Measurements from ENCODE around the gene ADAMTS6. TPM values are rescaled to one million over a fixed set of nuclear protein-coding genes. Genes with fewer than 3 reads are reported as not detected.

Gene ADAMTS6
- total RNA-seq, 3 donors from 2014 or later, result 1.4 to 6.0 (median 3.9) TPM

DNA sequence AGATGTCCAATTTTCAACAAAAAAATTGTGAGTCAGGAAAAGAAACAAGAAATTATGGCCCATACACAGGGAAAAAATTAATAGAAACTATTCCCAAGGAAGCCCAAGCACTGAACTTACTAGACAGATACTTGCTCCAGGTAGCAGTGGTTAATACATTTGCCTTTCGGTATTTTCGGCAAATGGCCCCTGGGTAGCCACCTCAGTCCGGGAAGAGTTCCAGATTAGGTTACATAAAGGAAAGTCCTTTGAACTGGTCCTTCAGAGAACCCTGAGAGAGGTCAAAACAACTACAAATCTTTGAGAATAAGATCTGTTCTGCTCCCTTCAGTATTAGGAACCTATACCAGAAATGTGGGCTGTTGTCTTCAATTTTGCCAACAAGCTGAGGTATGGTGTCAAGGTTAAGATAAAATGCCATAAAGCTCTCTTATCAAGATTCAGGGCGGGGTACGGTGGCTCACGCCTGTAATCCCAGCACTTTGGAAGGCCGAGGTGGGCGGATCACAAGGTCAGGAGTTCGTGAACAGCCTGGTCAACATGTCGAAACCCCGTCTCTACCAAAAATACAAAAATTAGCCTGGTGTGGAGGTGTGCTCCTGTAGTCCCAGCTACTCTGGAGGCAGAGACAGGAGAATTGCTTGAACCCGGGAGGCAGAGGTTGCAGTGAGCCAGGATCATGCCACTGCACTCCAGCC is 369.6 kb downstream of the ADAMTS6 start:
- H3K9me3 ChIP-seq, result no peaks in the 10 kb centered on the region
- H3K36me3 ChIP-seq, result no peaks in the 10 kb centered on the region
- intact Hi-C loops (cut with DNase I; ENCODE audit: low total_unique reads), result no loop called here
- DNase-seq (ENCODE audit: low spot score in 2 of 2), result no peak
- no peaks in the 10 kb centered on the region for H3K4me1 ChIP-seq
- no peak overlapping the region for H3K27ac ChIP-seq
- no peaks in the 10 kb centered on the region for H3K27me3 ChIP-seq
- no peak overlapping the region for H3K4me3 ChIP-seq
- TF ChIP-seq POLR2A (IDR thresholded peaks at IDR 0.05) (no peak), POLR2AphosphoS5 (IDR thresholded peaks at IDR 0.05) (no peak)
- TF ChIP-seq, protein P1, sequence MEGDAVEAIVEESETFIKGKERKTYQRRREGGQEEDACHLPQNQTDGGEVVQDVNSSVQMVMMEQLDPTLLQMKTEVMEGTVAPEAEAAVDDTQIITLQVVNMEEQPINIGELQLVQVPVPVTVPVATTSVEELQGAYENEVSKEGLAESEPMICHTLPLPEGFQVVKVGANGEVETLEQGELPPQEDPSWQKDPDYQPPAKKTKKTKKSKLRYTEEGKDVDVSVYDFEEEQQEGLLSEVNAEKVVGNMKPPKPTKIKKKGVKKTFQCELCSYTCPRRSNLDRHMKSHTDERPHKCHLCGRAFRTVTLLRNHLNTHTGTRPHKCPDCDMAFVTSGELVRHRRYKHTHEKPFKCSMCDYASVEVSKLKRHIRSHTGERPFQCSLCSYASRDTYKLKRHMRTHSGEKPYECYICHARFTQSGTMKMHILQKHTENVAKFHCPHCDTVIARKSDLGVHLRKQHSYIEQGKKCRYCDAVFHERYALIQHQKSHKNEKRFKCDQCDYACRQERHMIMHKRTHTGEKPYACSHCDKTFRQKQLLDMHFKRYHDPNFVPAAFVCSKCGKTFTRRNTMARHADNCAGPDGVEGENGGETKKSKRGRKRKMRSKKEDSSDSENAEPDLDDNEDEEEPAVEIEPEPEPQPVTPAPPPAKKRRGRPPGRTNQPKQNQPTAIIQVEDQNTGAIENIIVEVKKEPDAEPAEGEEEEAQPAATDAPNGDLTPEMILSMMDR (IDR thresholded peaks at IDR 0.05), result no peak

DNA sequence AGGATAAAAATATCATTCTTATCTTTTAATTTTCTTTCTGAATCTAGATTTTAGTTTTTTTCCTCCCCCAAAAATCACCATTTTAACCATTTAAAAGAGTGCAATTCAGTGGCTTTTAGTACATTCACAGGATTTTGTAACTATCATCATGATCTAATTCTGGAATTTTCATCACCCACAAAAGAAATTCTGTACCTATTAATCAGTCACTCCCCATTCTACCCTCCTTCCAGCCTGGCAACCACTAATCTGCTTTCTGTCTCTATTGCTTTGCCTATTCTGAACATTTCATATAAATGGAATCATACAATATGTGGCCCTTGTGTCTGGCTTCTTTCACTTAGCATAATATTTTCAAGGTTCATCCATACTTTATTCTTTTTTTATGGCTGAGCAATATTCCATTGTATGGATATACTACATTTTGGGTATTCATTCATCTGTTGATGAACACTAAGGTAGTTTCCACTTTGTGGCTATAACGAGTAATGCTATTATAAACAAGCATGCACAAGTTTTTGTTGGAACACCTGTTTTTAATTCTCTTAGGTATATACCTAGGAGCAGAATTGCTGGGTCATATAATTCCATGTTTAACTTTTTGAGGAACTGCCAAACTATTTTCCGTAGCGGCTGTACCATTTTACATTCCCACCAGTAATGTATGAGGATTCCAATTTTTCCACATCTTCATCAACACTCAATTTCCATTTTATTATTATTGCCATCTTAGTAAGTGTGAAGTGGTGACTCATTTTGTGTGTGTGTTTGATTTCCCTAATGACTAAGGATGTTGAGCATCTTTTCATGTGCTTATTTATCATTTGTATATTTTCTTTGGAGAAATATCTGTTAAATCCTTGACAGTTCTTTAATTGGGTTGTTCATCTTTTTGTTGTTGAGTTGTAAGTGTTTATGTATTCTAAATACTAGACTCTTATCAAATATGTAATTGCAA is 372.7 kb downstream of the ADAMTS6 start:
- Histone ChIP-seq H3K4me1 (no peaks in the 10 kb centered on the region), H3K27ac (no peak overlapping the region), H3K9me3 (no peaks in the 10 kb centered on the region), H3K4me3 (no peak overlapping the region), H3K36me3 (no peaks in the 10 kb centered on the region), H3K27me3 (no peaks in the 10 kb centered on the region)
- DNase-seq (ENCODE audit: low spot score in 2 of 2), result no peak
- TF ChIP-seq POLR2A (IDR thresholded peaks at IDR 0.05) (no peak), POLR2AphosphoS5 (IDR thresholded peaks at IDR 0.05) (no peak)
- TF ChIP-seq, protein P1 (IDR thresholded peaks at IDR 0.05), result no peak
- intact Hi-C loops (cut with DNase I; ENCODE audit: low total_unique reads), result no loop called here

DNA sequence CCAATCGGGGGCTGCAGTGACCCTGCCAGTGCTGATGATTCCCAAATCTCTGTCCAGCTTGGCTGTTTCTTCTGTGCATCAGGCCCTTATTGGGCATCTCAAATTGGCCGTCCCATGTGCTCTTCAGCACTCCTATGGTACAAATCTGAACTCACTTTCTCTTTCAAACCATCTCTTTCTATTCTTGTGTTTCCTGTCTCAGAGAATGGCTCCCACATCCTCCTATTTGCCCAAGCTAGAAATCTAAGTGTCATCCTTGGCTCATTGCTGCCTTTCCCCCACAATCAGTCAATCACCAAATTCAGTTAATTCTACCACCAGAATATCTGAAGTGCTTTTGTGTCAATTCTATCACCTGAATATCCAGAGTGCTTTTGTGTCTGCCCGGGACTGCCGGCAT is 376.4 kb downstream of the ADAMTS6 start:
- TF ChIP-seq POLR2AphosphoS5 (IDR thresholded peaks at IDR 0.05) (no peak), POLR2A (IDR thresholded peaks at IDR 0.05) (no peak)
- TF ChIP-seq, protein P1 (IDR thresholded peaks at IDR 0.05), result no peak
- Histone ChIP-seq H3K27ac (no peak overlapping the region), H3K4me1 (no peaks in the 10 kb centered on the region), H3K4me3 (no peak overlapping the region), H3K36me3 (no peaks in the 10 kb centered on the region), H3K9me3 (no peaks in the 10 kb centered on the region), H3K27me3 (no peaks in the 10 kb centered on the region)
- DNase-seq (ENCODE audit: low spot score in 2 of 2), result no peak
- intact Hi-C loops (cut with DNase I; ENCODE audit: low total_unique reads), result no loop called here

DNA sequence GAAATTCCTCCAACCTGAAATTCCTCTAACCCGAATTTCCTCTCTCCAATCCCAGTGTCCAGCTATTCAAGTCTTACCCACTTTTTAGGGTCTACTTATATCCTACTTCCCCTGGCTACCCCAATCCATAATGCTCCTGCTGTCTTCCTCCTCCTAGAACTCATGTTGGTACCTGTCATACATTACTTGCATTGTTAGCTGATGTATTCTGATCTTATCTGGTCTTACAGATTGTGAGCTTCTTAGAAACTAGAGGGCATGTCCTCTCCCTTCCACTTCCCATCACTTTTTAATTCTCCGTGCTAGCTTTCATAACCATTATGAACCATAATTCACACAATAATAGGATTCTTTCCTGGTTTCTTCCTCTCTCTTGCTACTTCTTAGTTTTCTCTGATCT is 376.9 kb downstream of the ADAMTS6 start:
- H3K4me1 ChIP-seq, result no peaks in the 10 kb centered on the region
- H3K9me3 ChIP-seq, result no peaks in the 10 kb centered on the region
- no peak overlapping the region for H3K27ac ChIP-seq
- no peaks in the 10 kb centered on the region for H3K36me3 ChIP-seq
- no peak for DNase-seq (ENCODE audit: low spot score in 2 of 2)
- intact Hi-C loops (cut with DNase I; ENCODE audit: low total_unique reads), result no loop called here
- TF ChIP-seq POLR2AphosphoS5 (IDR thresholded peaks at IDR 0.05), result no peak
- TF ChIP-seq, protein P1 (IDR thresholded peaks at IDR 0.05), result no peak
- TF ChIP-seq POLR2A (IDR thresholded peaks at IDR 0.05), result no peak
- H3K27me3 ChIP-seq, result no peaks in the 10 kb centered on the region
- no peak overlapping the region for H3K4me3 ChIP-seq
